HuH-7 (cell line): Measurements from ENCODE around the gene MMP24.
A peak's percentile ranks its signal among the peaks of the same experiment; 100 is the strongest.

Experiments
- DNase-seq: peaks from one replicate; pipeline ENCODE4 v3.0.0; 2011; ENCODE audit warnings: low spot score

The MMP24 gene

GRCh38 chr20:35293303-35294292, 67.1 kb downstream of the MMP24 start:
- DNase-seq: peak; percentile 37

GRCh38 chr20:35294293-35294685, 67.8 kb downstream of the MMP24 start:
- DNase-seq: peak; percentile 80

- DNase-seq: no peak
Observed at GRCh38 chr20:35295058-35295457, 68.6 kb downstream of the MMP24 start.

- DNase-seq: no peak
Observed at GRCh38 chr20:35295674-35296073, 69.2 kb downstream of the MMP24 start.

- DNase-seq: peak; percentile 11
Observed at GRCh38 chr20:35296101-35296554, 69.6 kb downstream of the MMP24 start.

- DNase-seq: peak; percentile 68
Observed at GRCh38 chr20:35297155-35297554, 70.7 kb downstream of the MMP24 start.

- no peak for DNase-seq
Observed at GRCh38 chr20:35297740-35298139, 71.2 kb downstream of the MMP24 start.

GRCh38 chr20:35298264-35298663, 71.8 kb downstream of the MMP24 start:
- DNase-seq: no peak

GRCh38 chr20:35299780-35300179, 73.3 kb downstream of the MMP24 start:
- DNase-seq: no peak

- DNase-seq: no peak
Observed at GRCh38 chr20:35300469-35301262, 74.2 kb downstream of the MMP24 start.

GRCh38 chr20:35301426-35301825, 74.9 kb downstream of the MMP24 start:
- no peak for DNase-seq

GRCh38 chr20:35302421-35303335, 76.2 kb downstream of the MMP24 start:
- no peak for DNase-seq

- no peak for DNase-seq
Observed at GRCh38 chr20:35303382-35303734, 76.9 kb downstream of the MMP24 start.

GRCh38 chr20:35303735-35304491, 77.4 kb downstream of the MMP24 start:
- peak; percentile 98 for DNase-seq

- DNase-seq: no peak
Observed at GRCh38 chr20:35304956-35305355, 78.5 kb downstream of the MMP24 start.

GRCh38 chr20:35305682-35306556, 79.4 kb downstream of the MMP24 start:
- DNase-seq: no peak

GRCh38 chr20:35306931-35307517, 80.5 kb downstream of the MMP24 start:
- peak; percentile 94 for DNase-seq

- no peak for DNase-seq
Observed at GRCh38 chr20:35307666-35308653, 81.5 kb downstream of the MMP24 start.
